ENCODE measurements around the gene PLAU. TPM values are rescaled to one million over a fixed set of nuclear protein-coding genes. Genes with fewer than 3 reads are reported as not detected.

The PLAU gene
- total and polyA plus RNA-seq, 2 of the 13 experiments (the other 11 are each of a cell fraction or from before 2014, with no cell fraction given) = 0.45 to 11.2 TPM

DNA sequence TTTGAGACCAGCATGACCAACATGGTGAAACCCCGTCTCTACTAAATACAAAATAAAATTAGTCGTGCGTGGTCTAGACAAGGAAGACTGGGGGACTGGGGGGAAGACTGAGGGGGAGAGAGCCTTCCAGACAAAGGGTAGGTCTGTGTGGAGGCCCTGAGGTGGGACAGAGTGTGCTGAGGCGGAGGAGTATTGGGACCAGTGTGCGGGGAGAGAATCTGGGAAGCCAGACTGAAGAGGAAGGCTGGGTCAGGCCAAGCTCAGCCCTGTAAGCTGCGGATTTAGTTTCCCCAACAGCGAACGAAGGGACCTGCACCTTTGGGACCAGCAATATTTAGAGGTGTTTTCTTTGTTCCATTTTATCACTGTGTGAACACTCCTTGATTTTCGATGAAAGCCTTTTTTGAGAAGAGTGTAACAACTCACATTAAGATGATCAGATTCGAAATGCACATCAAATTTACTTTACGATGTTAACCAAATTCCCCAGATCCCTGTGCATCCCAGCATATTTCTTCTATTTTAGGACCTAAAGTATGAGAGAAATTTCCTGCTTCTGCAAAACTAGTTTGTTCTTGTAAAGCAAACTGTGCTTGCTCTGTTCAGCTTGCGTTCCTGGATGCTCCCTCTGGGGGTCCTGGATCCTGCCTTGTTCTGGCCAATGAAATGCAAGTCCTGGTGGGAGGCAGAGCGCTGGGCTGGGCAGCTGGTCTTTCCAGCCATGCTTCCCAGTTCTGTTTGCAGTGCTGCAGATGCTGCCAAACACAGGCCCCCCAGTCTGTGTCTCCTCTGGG is 39.4 kb downstream of the PLAU start (continued):
- TF ChIP-seq ZNF451 (CRISPR knock-in tag; IDR thresholded peaks at IDR 0.05) (no peak), NFIB (CRISPR knock-in tag; IDR thresholded peaks at IDR 0.05; ENCODE audit: borderline replicate concordance) (no peak), FOXA3 (CRISPR knock-in tag; IDR thresholded peaks at IDR 0.05) (no peak), ZNF674 (CRISPR knock-in tag; IDR thresholded peaks at IDR 0.05; ENCODE audit: low read depth) (no peak), ATF7 (IDR thresholded peaks at IDR 0.05) (no peak), ATF7 (CRISPR knock-in tag; IDR thresholded peaks at IDR 0.05) (no peak)

DNA sequence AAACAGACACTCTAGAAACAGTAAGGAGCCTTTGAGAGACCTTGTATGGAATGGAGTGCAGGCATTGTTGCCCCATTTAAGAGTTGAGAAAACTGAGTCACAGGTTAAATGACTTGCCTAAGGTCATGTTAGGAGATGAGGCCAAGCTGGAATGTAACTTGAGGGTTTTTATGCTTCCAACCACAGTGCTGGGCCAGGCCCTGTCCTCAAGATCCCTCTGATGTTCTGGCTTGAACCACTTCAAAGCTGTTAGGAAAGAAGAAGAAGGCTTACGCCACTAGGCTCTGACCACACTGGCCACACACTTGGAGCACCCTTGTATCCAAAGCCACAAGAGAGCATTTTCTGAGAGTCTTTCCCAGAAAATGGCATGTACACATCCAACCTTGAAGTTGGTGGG is 42.7 kb downstream of the PLAU start:
- ChIA-PET POLR2A (no interaction called here), CTCF (ENCODE audit: low intra/inter-chr PET ratio, low total read pairs) (no interaction called here)
- no TSS peak for BruUV-seq (replicated peaks)
- H3K9me3 ChIP-seq (ENCODE audit: low read length) = no peaks in the 10 kb centered on the region
- 63% methylated on average over 1 of the region's 1 CpG for WGBS (ENCODE audit: low lambda C conversion rate)
- H3K4me1 ChIP-seq (ENCODE audit: insufficient read depth, low read length) = peaks cover 9% of the 10 kb centered on the region
- H2AFZ ChIP-seq (ENCODE audit: low read length) = no peak overlapping the region
- H3K36me3 ChIP-seq (replicated peaks in 1 of 2; ENCODE audit: control insufficient read depth in 1 of 2, insufficient read depth in 2 of 2, low read length in 2 of 2) = no peaks in the 10 kb centered on the region
- ATAC-seq = no peak
- no peak overlapping the region for H3K27ac ChIP-seq (ENCODE audit: extremely low read length, insufficient read depth, low read length)
- no peak for FAIRE-seq
- intact Hi-C loops (cut with micrococcal nuclease; ENCODE audit: unreplicated experiment) (no loop called here), in situ Hi-C loops (cut with HindIII; ENCODE audit: extremely low pct_ligation_motif_present, low pct_unique_long_range_greater_than_20kb) (no loop called here)
- no peaks in the 10 kb centered on the region for H4K20me1 ChIP-seq (ENCODE audit: insufficient read depth, low read length)
- no peak for DNase-seq (ENCODE audit: low spot score)
- H3K27me3 ChIP-seq (ENCODE audit: control insufficient read depth in 1 of 2, insufficient read depth in 2 of 2, low read length in 2 of 2) = no peaks in the 10 kb centered on the region
- H3K4me3 ChIP-seq (replicated peaks in 1 of 3; ENCODE audit: insufficient read depth in 1 of 3, low read depth in 2 of 3, low read length in 3 of 3) = no peak overlapping the region
- no peaks in the 10 kb centered on the region for H3K79me2 ChIP-seq (ENCODE audit: insufficient read depth, low read length)
- no peak overlapping the region for H3K4me2 ChIP-seq (ENCODE audit: low read depth, low read length)
- no peak overlapping the region for H3K9ac ChIP-seq (ENCODE audit: insufficient read depth, low read depth, low read length)
- TF ChIP-seq KDM1A (CRISPR knock-in tag; IDR thresholded peaks at IDR 0.05) (no peak), KMT2A (CRISPR knock-in tag; IDR thresholded peaks at IDR 0.05) (no peak)
- TF ChIP-seq, protein P1, sequence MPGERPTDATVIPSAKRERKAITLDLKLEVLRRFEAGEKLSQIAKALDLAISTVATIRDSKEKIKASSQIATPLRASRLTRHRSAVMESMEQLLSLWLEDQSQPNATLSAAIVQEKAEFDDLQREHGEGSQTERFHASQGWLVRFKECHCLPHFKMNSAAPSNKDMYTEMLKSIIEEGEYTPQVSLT (CRISPR knock-in tag; IDR thresholded peaks at IDR 0.05; ENCODE audit: borderline replicate concordance, low read depth) = no peak
- TF ChIP-seq, protein P2, sequence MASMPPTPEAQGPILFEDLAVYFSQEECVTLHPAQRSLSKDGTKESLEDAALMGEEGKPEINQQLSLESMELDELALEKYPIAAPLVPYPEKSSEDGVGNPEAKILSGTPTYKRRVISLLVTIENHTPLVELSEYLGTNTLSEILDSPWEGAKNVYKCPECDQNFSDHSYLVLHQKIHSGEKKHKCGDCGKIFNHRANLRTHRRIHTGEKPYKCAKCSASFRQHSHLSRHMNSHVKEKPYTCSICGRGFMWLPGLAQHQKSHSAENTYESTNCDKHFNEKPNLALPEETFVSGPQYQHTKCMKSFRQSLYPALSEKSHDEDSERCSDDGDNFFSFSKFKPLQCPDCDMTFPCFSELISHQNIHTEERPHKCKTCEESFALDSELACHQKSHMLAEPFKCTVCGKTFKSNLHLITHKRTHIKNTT (CRISPR knock-in tag; IDR thresholded peaks at IDR 0.05) = no peak
- TF ChIP-seq, protein P3, sequence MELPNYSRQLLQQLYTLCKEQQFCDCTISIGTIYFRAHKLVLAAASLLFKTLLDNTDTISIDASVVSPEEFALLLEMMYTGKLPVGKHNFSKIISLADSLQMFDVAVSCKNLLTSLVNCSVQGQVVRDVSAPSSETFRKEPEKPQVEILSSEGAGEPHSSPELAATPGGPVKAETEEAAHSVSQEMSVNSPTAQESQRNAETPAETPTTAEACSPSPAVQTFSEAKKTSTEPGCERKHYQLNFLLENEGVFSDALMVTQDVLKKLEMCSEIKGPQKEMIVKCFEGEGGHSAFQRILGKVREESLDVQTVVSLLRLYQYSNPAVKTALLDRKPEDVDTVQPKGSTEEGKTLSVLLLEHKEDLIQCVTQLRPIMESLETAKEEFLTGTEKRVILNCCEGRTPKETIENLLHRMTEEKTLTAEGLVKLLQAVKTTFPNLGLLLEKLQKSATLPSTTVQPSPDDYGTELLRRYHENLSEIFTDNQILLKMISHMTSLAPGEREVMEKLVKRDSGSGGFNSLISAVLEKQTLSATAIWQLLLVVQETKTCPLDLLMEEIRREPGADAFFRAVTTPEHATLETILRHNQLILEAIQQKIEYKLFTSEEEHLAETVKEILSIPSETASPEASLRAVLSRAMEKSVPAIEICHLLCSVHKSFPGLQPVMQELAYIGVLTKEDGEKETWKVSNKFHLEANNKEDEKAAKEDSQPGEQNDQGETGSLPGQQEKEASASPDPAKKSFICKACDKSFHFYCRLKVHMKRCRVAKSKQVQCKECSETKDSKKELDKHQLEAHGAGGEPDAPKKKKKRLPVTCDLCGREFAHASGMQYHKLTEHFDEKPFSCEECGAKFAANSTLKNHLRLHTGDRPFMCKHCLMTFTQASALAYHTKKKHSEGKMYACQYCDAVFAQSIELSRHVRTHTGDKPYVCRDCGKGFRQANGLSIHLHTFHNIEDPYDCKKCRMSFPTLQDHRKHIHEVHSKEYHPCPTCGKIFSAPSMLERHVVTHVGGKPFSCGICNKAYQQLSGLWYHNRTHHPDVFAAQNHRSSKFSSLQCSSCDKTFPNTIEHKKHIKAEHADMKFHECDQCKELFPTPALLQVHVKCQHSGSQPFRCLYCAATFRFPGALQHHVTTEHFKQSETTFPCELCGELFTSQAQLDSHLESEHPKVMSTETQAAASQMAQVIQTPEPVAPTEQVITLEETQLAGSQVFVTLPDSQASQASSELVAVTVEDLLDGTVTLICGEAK (IDR thresholded peaks at IDR 0.05) = no peak
- TF ChIP-seq, protein P3 (CRISPR knock-in tag; IDR thresholded peaks at IDR 0.05) = no peak
